Vagina (tissue), 2 donors: ENCODE measurements around the gene TCAF1.

Experiments used
- CTCF ChIP-seq, 3 experiments: fragments of 450-650 bp in 2 of 3; fragments of 200-600 bp in 1 of 3; sonication (generic) in 1 of 3; IDR thresholded peaks; one replicate each; pipeline ENCODE4 v1.5.1; 2017 to 2019; ENCODE audit warnings: antibody characterized with exemption in 3 of 3, mild to moderate bottlenecking in 2 of 3, moderate library complexity in 2 of 3
- POLR2AphosphoS5 ChIP-seq, 2 donors: sonication (generic); formaldehyde crosslinking; IDR thresholded peaks; one replicate each; pipeline ENCODE4 v1.9.0; 2017; ENCODE audit warnings: antibody characterized with exemption in 2 of 2, mild to moderate bottlenecking in 2 of 2, low read depth in 1 of 2; ENCODE audit not compliant: insufficient read depth in 1 of 2

DNA sequence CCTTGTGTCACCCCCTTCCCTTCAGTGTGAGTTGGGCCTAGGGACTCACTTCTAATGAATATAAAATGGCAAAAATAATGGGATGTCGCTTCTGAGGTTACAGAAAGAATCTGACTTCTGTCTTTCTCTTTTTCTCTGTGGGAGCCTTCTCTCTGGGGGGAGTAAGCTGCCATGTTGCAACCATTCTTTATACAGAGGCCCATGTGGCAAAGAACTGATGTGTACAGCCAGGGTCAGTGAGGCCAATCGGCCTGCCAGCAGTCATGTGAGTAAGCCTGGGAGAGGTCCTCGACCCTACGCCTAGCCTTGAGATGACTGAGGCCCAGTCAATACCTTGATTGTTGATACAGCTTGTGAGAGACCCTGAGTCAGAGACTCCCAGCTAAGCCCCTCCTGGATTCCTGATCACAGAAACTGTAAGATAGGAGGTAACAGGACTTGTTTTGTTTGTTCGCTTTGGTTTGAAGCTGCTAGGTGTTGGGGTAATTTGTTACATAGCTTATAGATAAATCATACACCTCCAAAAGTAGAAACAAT is 1.7 kb downstream of the TCAF1 start:
- TF ChIP-seq POLR2AphosphoS5 (IDR thresholded peaks at IDR 0.05; ENCODE audit: insufficient read depth in 1 of 2, low read depth in 1 of 2) (no peak), CTCF (IDR thresholded peaks at IDR 0.05) (no peak)
